UCSD-AML1 (cell line): ENCODE results near the gene EIF4G2.

Experiments
- DNase-seq: peaks from one replicate; lab custom pipeline; 2025; ENCODE audit not compliant: unreplicated experiment; lab: John Stamatoyannopoulos, UW

EIF4G2 gene

GRCh38 chr11:10777806-10778205, 30.9 kb downstream of the EIF4G2 start:
- DNase-seq, result no peak

GRCh38 chr11:10777393-10777793, 31.3 kb downstream of the EIF4G2 start:
- DNase-seq, result no peak

DNA sequence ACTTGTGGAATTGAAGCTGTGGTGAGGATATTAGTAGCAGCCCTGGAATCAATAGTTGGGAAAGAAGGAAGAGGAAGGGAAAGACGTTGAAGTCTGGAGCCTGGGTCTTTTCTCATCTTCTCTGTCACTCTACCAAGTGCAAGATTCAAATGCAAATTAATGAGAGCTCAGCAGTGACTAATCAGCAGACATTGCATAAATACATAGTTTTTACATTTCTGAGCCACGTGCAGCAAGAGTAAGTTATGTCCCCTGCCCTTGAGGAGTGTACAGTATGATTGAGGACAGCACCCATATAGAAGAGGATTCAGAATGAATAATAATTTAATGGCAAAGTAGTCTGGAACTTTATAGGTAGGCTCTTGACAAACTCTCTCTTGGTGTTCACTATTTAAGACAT, 33.9 kb downstream of the EIF4G2 start:
- no peak for DNase-seq

GRCh38 chr11:10771457-10771856, 37.3 kb downstream of the EIF4G2 start:
- DNase-seq, result no peak

DNA sequence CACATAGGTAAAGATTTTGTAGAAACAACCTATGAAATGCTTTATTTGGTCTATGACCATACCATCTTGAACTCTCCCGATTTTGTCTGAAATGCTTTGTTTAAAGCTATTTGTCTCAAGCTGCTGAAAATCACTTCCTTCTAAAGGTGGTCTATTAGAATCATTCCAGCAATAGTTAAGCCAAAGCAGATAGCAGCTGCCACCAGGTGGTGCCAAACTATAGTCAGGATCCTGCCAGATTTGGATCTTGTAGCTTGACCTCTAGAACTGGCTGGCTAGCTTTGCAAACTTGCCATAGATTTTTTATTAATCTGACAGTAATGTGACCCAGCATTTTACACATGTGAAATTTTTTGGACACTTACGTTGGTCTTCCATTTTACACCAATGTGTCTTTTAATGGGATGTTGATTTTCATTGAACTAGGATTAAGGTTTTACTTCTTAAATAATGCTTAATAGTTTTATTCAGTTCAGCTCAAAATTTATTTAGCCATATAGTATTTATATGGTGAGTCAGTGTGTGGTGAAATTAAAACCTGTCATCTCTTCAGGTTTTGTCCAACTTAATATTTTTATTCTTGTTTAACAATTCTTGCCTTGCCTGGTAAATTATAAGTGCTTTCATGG, 38.0 kb downstream of the EIF4G2 start:
- DNase-seq, result peak; percentile 25

GRCh38 chr11:10764412-10764811, 44.3 kb downstream of the EIF4G2 start:
- no peak for DNase-seq

- DNase-seq, result no peak
Observed at GRCh38 chr11:10763766-10764165, 45.0 kb downstream of the EIF4G2 start.

GRCh38 chr11:10762913-10763421, 45.8 kb downstream of the EIF4G2 start:
- no peak for DNase-seq

- no peak for DNase-seq
Observed at GRCh38 chr11:10762185-10762584, 46.5 kb downstream of the EIF4G2 start.

- no peak for DNase-seq
Observed at GRCh38 chr11:10761085-10761698, 47.5 kb downstream of the EIF4G2 start.

DNA sequence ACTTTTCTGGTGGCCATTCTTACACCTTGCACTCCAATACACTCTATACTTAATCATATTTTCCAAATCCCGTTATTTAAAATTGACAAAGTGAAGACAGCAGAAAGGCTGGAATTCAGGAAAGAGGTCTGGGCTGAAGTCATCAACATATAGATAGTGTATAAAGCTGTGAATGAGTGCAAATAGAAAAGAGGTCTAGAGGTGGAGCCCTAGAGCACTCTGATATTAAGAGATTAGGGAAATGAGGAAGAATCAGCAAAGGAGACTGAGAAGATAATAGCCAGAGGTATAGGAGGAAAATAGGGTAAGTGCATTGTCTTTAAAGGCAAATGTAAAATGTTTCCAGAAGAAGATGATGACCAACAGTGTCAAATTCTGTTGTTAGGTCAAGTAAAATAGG, 49.8 kb downstream of the EIF4G2 start:
- DNase-seq, result no peak

DNA sequence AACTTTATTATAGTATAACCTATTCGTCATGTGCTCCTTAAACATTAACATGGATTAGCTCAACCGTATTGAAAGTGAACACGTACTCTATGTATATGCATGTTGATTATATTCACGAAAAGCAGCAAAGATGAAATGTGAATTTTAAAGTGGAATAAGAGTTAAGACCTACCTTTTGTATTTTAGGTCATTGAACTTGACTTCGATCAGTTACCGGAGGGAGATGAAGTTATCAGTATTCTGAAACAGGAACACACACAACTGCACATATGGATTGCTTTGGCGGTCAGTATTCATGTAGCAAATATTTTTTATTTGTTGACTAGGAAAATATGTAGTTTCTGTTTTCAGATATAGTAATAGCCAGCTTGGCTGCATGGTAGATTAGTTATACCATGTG, 56.2 kb downstream of the EIF4G2 start:
- no peak for DNase-seq

DNA sequence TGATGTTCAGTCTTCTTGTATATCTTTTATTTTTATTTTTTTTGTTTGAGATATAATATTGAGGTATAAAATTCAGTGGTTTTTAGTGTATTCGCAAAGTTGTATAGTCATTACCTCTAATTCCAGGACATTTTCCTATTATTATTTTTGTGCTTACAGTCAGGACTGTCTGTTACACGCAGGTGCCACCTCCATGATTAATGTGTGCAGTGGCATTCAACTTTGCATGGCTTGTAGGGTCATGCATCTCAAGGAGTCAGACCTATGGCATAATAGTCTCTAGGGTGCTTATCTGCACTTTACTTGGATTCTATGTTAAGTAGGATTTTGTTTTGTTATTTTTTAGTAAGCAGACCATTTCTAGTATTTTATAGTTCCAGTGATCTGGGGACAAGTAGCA, 56.7 kb downstream of the EIF4G2 start:
- no peak for DNase-seq

DNA sequence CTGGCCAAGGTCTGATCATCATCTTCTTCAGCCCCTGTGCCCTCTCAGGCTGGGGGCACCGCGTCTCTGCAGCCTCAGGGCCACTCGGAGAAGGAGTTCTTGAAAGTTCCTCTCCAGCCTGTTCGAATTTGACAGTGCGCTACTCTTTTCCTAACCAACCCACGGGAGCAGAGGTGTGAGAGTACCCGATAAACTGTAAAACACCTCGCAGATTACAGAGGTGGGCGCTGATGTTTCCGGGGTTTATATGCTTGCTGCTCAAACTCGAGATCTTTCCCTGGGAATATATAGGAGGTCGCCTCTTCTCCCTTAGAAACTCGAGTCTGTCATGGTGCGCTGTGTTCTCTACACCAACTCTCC, 57.2 kb downstream of the EIF4G2 start:
- no peak for DNase-seq

DNA sequence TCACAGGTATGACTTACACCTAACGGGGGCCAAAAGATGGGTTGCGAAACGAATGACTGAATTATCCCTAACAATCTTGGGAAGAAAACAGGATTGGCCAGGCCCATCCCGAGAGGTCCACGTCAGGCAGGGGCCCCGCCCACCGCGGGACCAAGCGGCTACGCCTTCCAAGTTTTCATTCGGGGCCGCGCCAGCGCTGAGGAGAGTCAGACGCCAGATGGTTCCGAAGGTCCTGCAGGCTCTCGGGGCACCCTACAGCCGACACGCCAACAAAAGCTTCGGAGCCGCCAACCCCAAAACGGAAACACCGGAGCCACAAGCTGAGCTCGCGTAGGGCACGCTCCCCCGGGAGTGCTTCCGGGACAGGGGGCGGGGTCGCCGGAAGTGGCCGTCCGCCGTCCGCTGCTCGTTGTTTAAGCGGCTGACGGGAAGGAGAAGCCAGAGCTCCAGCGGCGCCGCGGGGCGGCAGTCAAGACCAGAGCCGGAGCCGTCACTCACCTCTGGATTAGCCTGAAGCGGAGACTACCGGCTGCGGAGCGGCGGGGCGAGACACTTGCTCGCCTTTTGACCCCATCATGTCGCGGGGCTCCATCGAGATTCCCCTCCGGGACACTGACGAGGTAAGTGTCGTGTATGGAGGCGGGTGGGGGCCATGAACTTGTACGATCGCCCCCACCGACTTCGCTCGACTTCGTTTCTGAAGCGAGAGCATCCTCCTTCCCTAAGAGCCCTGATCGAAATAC, 57.7 kb downstream of the EIF4G2 start, which contains the start of gene CTR9:
Gene CTR9, plus strand, starts transcription at position 409 of the 743 bp plus-strand sequence. Its CDS starts 167 bp downstream, at position 576.
- peak; percentile 92 for DNase-seq

- no peak for DNase-seq
Observed at GRCh38 chr11:10749476-10749875, 59.2 kb downstream of the EIF4G2 start.

GRCh38 chr11:10747733-10748132, 61.0 kb downstream of the EIF4G2 start:
- no peak for DNase-seq
